Glutamatergic neuron (in vitro differentiated cells): Measurements from ENCODE around the gene GRM4. TPM values are rescaled to one million over a fixed set of nuclear protein-coding genes. Genes with fewer than 3 reads are reported as not detected.
A peak's percentile ranks its signal among the peaks of the same experiment; 100 is the strongest.

Experiments
- DNase-seq: peaks from one replicate; pipeline ENCODE4 v3.0.0; 2022
- H3K27ac Mint-ChIP-seq: one replicate; pipeline ENCODE4 v1.8.0; 2020; ENCODE audit warnings: mild to moderate bottlenecking, mixed read lengths, inconsistent platforms; ENCODE audit not compliant: unreplicated experiment
- H3K27me3 Mint-ChIP-seq: one replicate; pipeline ENCODE4 v1.8.0; 2020; ENCODE audit warnings: mild to moderate bottlenecking, moderate library complexity, mixed read lengths, inconsistent platforms; ENCODE audit not compliant: unreplicated experiment
- H3K36me3 Mint-ChIP-seq: one replicate; pipeline ENCODE4 v1.8.0; 2020; ENCODE audit warnings: mild to moderate bottlenecking, mixed read lengths, inconsistent platforms; ENCODE audit not compliant: unreplicated experiment
- H3K4me1 Mint-ChIP-seq: one replicate; pipeline ENCODE4 v1.8.0; 2020; ENCODE audit warnings: mild to moderate bottlenecking, low read depth, mixed read lengths, inconsistent platforms; ENCODE audit not compliant: unreplicated experiment
- H3K4me3 Mint-ChIP-seq: one replicate; pipeline ENCODE4 v1.8.0; 2020; ENCODE audit warnings: mild to moderate bottlenecking, mixed read lengths, inconsistent platforms; ENCODE audit not compliant: unreplicated experiment
- H3K9me3 Mint-ChIP-seq: one replicate; pipeline ENCODE4 v1.8.0; 2020; ENCODE audit warnings: mild to moderate bottlenecking, moderate library complexity, mixed read lengths, inconsistent platforms; ENCODE audit not compliant: unreplicated experiment
- CTCF ChIP-seq: fragments of 200-600 bp; sonication (generic); IDR thresholded peaks from one replicate; pipeline ENCODE4 v1.5.0; 2021; ENCODE audit not compliant: partially characterized antibody, unreplicated experiment
- total RNA-seq: library from RNA; stranded (reverse); fragmentation: NEBNext Ultra II Directional; extraction: Animal tissue kit (Norgen Biotek cat#: 25700); gene quantifications from one replicate; pipeline ENCODE4 v1.2.1, GENCODE V29; 2021; ENCODE audit not compliant: unreplicated experiment

The GRM4 gene
- total RNA-seq, 1 donor from 2014 or later: 119 TPM

- Mint-ChIP-seq H3K36me3 (no peaks in the 10 kb centered on the region), H3K9me3 (peaks cover 5% of the 10 kb centered on the region), H3K27me3 (peaks cover 12% of the 10 kb centered on the region), H3K27ac (no peak overlapping the region), H3K4me3 (no peak overlapping the region), H3K4me1 (peaks cover 20% of the 10 kb centered on the region)
- TF ChIP-seq CTCF: no peak
- no peak for DNase-seq
These were observed 43.7 kb downstream of the GRM4 start for GRCh38 chr6:34102099-34102656.

- Mint-ChIP-seq H3K27ac (no peak overlapping the region), H3K4me1 (peaks cover 31% of the 10 kb centered on the region), H3K4me3 (no peak overlapping the region), H3K36me3 (no peaks in the 10 kb centered on the region), H3K27me3 (peaks cover 16% of the 10 kb centered on the region), H3K9me3 (peaks cover 5% of the 10 kb centered on the region)
- no peak for DNase-seq
- TF ChIP-seq CTCF: no peak
These were observed 45.1 kb downstream of the GRM4 start for GRCh38 chr6:34100788-34101187.

GRCh38 chr6:34099878-34100277 lies 46.0 kb downstream of the GRM4 start:
- no peaks in the 10 kb centered on the region for H3K36me3 Mint-ChIP-seq
- H3K27me3 Mint-ChIP-seq: peaks cover 15% of the 10 kb centered on the region
- no peak for TF ChIP-seq CTCF
- H3K27ac Mint-ChIP-seq: peak overlapping the region; percentile 84
- peak; percentile 55 for DNase-seq
- H3K4me1 Mint-ChIP-seq: peaks cover 31% of the 10 kb centered on the region
- H3K4me3 Mint-ChIP-seq: peak overlapping the region; percentile 48
- H3K9me3 Mint-ChIP-seq: peaks cover 3% of the 10 kb centered on the region

GRCh38 chr6:34098045-34098936 lies 47.6 kb downstream of the GRM4 start:
- DNase-seq: no peak
- Mint-ChIP-seq H3K9me3 (peaks cover 6% of the 10 kb centered on the region), H3K36me3 (no peaks in the 10 kb centered on the region), H3K4me1 (peaks cover 31% of the 10 kb centered on the region), H3K4me3 (no peak overlapping the region), H3K27ac (peak overlapping the region; percentile 33), H3K27me3 (peaks cover 17% of the 10 kb centered on the region)
- TF ChIP-seq CTCF: no peak

- Mint-ChIP-seq H3K27me3 (peaks cover 16% of the 10 kb centered on the region), H3K4me3 (no peak overlapping the region), H3K27ac (peak overlapping the region; percentile 45), H3K9me3 (peaks cover 8% of the 10 kb centered on the region), H3K36me3 (no peaks in the 10 kb centered on the region), H3K4me1 (peaks cover 31% of the 10 kb centered on the region)
- TF ChIP-seq CTCF: no peak
- no peak for DNase-seq
These were observed 49.1 kb downstream of the GRM4 start for GRCh38 chr6:34096814-34097213.
